ENCODE measurements around the gene TGIF2LY. TPM values are rescaled to one million over a fixed set of nuclear protein-coding genes. Genes with fewer than 3 reads are reported as not detected.
A peak's percentile ranks its signal among the peaks of the same experiment; 100 is the strongest.
"Not testable (repeated sequence)": the region's sequence is repeated elsewhere in the genome, so short reads cannot be mapped to it uniquely, and the experiment has no call there.

TGIF2LY gene
- not detected for total RNA-seq (2021; ENCODE audit: unreplicated experiment)
- polyA plus RNA-seq (2012): not detected in 2 replicates
- Bru-seq, nascent RNA: not detected
- percentile 17 among the genes with signal in this experiment for BruChase-seq, experiment 1, labeled RNA remaining after a 6-hour chase
- percentile 12 among the genes with signal in this experiment for BruChase-seq, experiment 2, labeled RNA remaining after a 2-hour chase
- long read RNA-seq: 0 reads

- BruUV-seq (replicated peaks); POLR2A ChIA-PET; H3K36me3 ChIP-seq (ENCODE audit: control insufficient read depth in 1 of 2, insufficient read depth in 2 of 2, low read length in 2 of 2); H3K4me2 ChIP-seq (ENCODE audit: low read length); H3K9me3 ChIP-seq (ENCODE audit: control insufficient read depth in 1 of 2, insufficient read depth in 1 of 2, low read depth in 1 of 2, low read length in 2 of 2); CTCF ChIA-PET; ATAC-seq; H3K4me3 ChIP-seq (replicated peaks in 1 of 2; ENCODE audit: low read depth in 1 of 2, low read length in 2 of 2); RAD21 ChIA-PET (ENCODE audit: low non-redundant PET in 1 of 2, low total read pairs in 2 of 2, uncharacterized antibody in 2 of 2, unreplicated experiment in 2 of 2); H3K79me2 ChIP-seq (ENCODE audit: insufficient read depth, low read length); H2AFZ ChIP-seq (ENCODE audit: low read depth, low read length, poor library complexity, severe bottlenecking); H3K9me2 ChIP-seq (ENCODE audit: insufficient read depth); H3K9ac ChIP-seq (ENCODE audit: low read length); H4K20me1 ChIP-seq (ENCODE audit: insufficient read depth); intact Hi-C loops (cut with micrococcal nuclease); H3K27ac ChIP-seq (ENCODE audit: low read depth, low read length); DNase-seq (ENCODE audit: low read depth, low spot score); H3K27me3 ChIP-seq (ENCODE audit: insufficient read depth, low read length); H3K4me1 ChIP-seq (ENCODE audit: control insufficient read depth in 1 of 2, insufficient read depth in 2 of 2, low read length in 2 of 2): not testable (repeated sequence)
Measured at GRCh38 chrY:3578767-3579166, at the start of gene TGIF2LY. Gene TGIF2LY (plus strand): TSS chrY:3579067. CDS start chrY:3579245, 178 bp downstream.

All from HCT116 (cell line).